Islet precursor cell (in vitro differentiated cells): ENCODE measurements around the gene GSG1L.

Experiments
- DNase-seq: peaks from one replicate; pipeline ENCODE4 v3.0.0-alpha.2; 2018

GSG1L gene

GRCh38 chr16:27767971-27768591, 295.4 kb downstream of the GSG1L start:
- DNase-seq = no peak

- DNase-seq = no peak
These were observed 296.4 kb downstream of the GSG1L start for GRCh38 chr16:27767081-27767480.

- DNase-seq = no peak
These were observed 297.1 kb downstream of the GSG1L start for GRCh38 chr16:27766236-27766925.

- DNase-seq = no peak
These were observed 298.4 kb downstream of the GSG1L start for GRCh38 chr16:27764869-27765675.

GRCh38 chr16:27764427-27764826, 299.1 kb downstream of the GSG1L start:
- DNase-seq = no peak

DNA sequence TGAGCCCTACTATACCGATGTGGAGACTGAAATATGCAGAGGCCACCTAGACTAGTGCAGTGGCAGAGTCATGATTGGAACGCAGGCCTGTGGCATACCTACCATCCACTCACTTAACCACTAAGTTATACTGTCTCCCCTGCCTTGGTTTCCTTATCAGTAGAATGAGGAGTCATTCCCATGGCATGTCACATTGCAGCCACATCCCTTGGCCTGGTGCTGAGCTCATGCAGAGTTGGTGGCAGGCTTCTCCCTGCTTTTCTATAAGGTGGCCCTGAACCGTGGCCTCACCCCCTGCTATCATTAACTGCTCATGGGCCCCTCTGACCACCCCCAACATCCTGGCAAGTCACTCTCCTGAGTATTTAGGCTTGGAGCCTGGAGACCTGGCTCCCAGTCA, 301.1 kb downstream of the GSG1L start:
- DNase-seq = no peak

GRCh38 chr16:27761816-27762215, 301.7 kb downstream of the GSG1L start:
- no peak for DNase-seq

- DNase-seq = no peak
These were observed 302.7 kb downstream of the GSG1L start for GRCh38 chr16:27760789-27761176.

- DNase-seq = no peak
These were observed 303.3 kb downstream of the GSG1L start for GRCh38 chr16:27759967-27760788.

DNA sequence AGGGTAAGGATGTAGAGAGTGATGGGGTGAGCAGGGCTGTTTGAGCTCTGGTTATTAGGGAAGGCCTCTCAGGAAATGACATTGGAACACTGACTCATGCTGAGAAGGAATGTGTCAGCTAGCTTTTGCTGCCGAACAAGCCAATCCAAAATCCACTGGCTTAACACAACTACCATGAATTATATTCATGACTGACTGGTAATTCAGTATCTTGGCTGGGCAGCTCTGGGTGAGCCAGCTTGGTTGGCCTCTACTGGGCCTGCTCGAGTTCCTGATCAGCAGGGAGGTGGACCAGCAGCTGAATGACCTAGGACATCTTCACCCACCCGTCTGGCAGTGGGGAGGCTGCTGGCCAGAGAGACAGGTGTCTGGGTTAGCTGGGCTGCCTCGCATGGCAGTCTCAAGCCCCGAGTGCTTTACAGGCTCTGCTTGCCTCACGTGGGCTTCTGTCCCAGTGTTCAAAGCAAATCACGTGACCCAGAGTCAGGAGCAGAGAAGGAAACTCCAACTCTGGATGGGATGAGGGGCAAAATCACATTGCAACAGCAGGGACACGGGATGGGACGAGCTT, 304.1 kb downstream of the GSG1L start:
- DNase-seq = peak; percentile 73

DNA sequence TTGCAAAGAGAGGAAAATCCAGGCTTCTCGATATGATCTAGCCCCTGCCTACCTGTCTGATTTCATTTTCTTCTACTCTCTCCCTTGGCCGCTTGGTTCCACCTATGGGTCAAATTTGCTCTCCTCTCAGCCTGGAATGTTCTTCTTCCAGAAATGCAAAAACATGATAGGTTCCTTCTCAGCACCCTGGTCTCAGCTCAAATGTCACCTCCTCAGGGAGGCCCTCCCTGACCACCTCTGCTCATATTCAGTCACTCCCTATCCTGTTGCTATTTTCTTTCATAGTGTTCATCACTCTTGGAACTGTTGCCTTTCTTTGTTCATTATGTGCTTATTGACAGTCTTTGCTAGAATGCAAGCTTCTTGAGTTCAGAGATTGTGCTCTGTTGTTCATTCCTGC, 305.0 kb downstream of the GSG1L start:
- DNase-seq = no peak

DNA sequence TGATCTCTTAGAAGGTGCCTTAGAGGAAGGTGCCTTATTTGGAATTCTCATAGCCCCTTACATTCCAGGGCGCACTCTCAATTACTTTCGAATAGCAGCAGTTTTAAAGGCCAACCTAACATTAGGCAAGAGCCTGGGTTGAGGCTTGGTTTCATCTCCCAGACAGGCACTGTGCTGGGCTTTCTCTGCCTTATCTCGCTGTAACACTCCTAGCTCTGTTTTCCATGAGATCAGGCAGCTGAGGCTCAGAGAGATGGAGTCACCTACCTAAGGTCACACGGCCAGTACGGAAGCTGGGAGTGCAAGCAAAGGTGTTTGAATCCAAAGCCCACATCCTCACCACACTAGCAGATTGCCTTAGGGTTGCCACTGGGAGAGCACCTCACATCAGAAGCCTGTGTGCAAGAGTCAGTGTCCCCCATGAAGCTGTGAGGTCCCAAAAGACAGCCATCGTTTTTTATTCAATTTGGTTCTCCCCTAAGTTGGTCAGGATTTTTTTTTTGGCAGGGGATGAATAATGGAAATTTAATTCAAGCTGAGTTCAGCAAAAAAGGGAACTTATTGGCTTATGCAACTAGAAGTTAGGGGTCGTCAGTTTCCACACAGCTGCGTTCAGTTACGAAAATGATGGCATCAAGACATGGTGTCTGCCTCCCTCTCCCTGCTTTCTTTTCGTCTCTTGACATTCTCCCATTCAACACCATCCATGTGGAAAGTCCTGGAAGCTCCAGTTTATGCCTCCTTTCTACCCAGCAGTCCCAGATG, 307.1 kb downstream of the GSG1L start:
- DNase-seq = no peak

DNA sequence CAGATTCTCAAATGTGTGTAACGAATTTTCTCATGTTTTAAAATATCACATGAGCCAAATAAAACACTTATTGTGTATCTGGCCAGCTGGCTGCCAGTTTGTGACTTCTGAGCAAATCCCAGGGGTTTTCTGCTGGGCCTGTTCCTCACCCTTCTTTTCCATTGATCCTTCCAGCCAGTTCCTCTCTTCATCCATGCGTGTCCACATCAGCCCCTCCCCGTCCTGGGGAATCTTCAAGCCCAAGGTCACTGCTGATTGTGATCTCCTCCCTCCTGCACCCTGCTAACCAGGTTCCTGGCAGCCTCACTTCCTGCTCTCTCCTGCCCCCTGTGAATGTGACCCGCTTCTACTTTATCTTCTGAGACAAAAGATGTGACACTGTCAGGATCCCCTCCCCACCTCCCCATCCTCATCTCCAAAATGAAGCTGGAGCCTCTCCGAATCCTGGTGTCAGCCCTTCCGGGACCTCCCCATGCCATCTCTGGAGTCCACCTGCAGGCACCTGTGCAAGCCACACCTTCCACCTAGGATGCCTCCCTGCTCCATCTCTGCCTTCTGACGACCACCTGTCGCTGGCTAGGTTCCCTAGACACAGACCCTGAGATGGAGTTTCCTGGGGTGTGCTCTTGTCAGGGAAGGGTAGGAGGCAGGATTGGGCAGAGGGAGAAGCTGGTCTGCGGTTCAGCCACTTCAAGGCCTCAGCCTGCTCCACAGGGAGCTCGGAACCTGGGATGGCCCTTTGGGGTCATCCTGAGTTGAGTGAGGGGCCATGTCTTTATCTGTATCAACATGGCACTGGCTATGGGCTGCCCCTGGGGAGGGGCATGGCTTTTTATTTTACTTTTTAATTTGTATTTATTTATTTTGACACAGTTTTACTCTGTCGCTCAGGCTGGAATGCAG, 308.5 kb downstream of the GSG1L start:
- DNase-seq = no peak

GRCh38 chr16:27753563-27753962, 310.0 kb downstream of the GSG1L start:
- DNase-seq = no peak

DNA sequence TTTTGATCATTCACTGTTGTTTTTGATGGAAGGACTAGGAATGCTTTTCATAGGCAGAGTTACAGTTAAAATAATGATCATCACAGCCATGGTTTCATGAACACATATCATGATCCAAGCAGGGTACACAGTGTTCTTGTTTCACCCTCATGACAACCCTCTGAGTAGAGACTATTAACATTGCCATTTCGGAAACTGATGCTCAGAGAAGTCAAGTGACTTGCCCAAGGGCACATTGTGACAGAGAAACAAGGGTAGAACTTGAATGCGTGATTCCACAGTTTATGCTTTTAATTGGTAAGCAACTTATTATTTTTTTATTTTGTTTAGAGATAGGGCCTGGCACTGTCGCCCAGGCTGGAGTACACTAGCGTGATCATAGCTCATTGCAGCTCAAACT, 311.3 kb downstream of the GSG1L start:
- DNase-seq = no peak

GRCh38 chr16:27751676-27752075, 311.8 kb downstream of the GSG1L start:
- DNase-seq = no peak

DNA sequence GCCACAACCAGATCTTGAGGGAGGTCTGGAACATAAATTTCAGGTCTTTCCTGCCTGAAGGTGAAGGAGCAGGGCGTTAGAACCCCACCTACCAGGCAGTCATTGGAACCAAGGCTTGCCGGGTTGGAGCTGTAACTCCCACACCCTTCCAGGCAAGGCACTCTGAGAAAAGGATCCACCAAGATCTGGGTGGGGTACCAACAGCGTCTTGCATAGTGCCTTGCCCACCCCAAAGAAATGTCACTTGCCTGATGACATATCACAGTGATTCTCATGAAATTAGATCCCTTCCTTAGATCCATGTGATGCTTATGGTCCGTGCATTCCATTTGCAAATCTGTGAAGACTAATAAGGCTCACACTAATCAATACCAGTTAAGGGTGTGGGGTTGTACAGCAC, 312.3 kb downstream of the GSG1L start:
- no peak for DNase-seq

- no peak for DNase-seq
These were observed 313.6 kb downstream of the GSG1L start for GRCh38 chr16:27749946-27750345.

DNA sequence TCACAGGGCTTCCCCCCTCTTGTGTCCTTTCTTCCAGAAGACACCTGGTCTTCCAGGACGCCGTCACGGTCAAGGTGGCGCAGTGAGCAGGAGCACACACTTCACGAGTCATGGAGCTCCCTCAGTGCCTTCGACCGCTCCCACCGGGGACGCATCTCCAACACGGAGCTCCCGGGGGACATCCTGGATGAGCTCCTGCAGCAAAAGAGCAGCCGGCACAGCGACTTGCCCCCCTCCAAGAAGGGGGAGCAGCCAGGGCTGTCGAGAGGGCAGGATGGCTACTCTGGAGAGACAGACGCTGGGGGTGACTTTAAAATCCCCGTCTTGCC, 314.0 kb downstream of the GSG1L start:
- DNase-seq = no peak

DNA sequence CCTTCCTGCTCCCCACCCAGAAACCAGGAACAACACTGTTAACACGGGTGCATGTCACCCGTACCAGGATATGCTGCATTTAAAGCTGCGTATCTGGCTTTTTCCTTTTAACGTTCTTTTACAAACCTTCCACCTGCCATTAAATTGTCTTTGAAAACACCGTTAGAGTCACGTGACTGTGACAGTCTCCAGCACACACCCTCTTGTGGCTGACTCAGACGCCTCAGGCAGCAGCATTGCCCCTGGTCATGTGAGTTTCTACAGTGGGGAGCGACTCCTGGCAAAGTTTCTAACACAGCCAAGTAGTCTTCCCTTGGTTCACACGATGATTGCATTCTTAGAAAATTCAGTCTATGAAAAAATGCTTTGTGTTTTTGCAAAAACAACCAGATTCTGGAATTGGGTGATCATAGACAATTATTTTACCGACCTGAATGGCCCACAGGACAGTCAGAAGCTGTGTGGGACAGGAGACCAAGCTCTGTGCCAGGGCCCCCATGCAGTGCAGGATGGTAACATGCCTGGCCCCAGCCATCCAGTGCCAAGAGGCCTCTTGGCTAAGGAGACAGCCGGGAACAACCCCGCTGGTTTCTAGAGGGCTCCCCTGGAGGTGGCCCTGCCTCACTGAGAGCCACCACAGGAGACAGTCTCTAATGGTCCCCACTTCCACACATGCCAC, 314.5 kb downstream of the GSG1L start:
- peak; percentile 89 for DNase-seq

- DNase-seq = no peak
These were observed 315.6 kb downstream of the GSG1L start for GRCh38 chr16:27747946-27748345.
